ENCODE data around the gene RNU1-4.
"Not testable (repeated sequence)": the region's sequence is repeated elsewhere in the genome, so short reads cannot be mapped to it uniquely, and the experiment has no call there.

Gene RNU1-4

GRCh38 chr1:16740047-16740964 lies at the start of gene RNU1-4:
Gene RNU1-4, plus strand, starts transcription at chr1:16740516.
- H3K36me3 ChIP-seq (ENCODE audit: insufficient read depth, low read length); H3K27me3 ChIP-seq (ENCODE audit: insufficient read depth, low read length); H3K4me1 ChIP-seq (ENCODE audit: insufficient read depth, low read length); H3K9me3 ChIP-seq (ENCODE audit: low read length); H2AFZ ChIP-seq (ENCODE audit: low read depth, low read length); H3K4me3 ChIP-seq (ENCODE audit: low read length): not testable (repeated sequence)

- not testable (repeated sequence) for H3K36me3 ChIP-seq (ENCODE audit: insufficient read depth, low read length); H3K4me3 ChIP-seq (ENCODE audit: low read length); H2AFZ ChIP-seq (ENCODE audit: low read depth, low read length); H3K27me3 ChIP-seq (ENCODE audit: insufficient read depth, low read length); H3K4me1 ChIP-seq (ENCODE audit: insufficient read depth, low read length); H3K9me3 ChIP-seq (ENCODE audit: low read length)
Measured at GRCh38 chr1:16690971-16691682, 49.2 kb upstream of the RNU1-4 start.

GRCh38 chr1:16692283-16692682 lies 48.0 kb upstream of the RNU1-4 start:
- not testable (repeated sequence) for H3K9me3 ChIP-seq (ENCODE audit: low read length); H3K27me3 ChIP-seq (ENCODE audit: insufficient read depth, low read length); H3K4me1 ChIP-seq (ENCODE audit: insufficient read depth, low read length); H2AFZ ChIP-seq (ENCODE audit: low read depth, low read length); H3K36me3 ChIP-seq (ENCODE audit: insufficient read depth, low read length); H3K4me3 ChIP-seq (ENCODE audit: low read length)

GRCh38 chr1:16692717-16693448 lies 47.4 kb upstream of the RNU1-4 start:
- not testable (repeated sequence) for H2AFZ ChIP-seq (ENCODE audit: low read depth, low read length); H3K9me3 ChIP-seq (ENCODE audit: low read length); H3K4me3 ChIP-seq (ENCODE audit: low read length)

GRCh38 chr1:16693449-16694307 lies 46.6 kb upstream of the RNU1-4 start:
- not testable (repeated sequence) for H3K4me3 ChIP-seq (ENCODE audit: low read length); H3K4me1 ChIP-seq (ENCODE audit: insufficient read depth, low read length); H2AFZ ChIP-seq (ENCODE audit: low read depth, low read length); H3K9me3 ChIP-seq (ENCODE audit: low read length); H3K27me3 ChIP-seq (ENCODE audit: insufficient read depth, low read length); H3K36me3 ChIP-seq (ENCODE audit: insufficient read depth, low read length)

More at GRCh38 chr1:16692717-16693448, 47.4 kb upstream of the RNU1-4 start:
- not testable (repeated sequence) for H3K4me1 ChIP-seq (ENCODE audit: insufficient read depth, low read length); H3K27me3 ChIP-seq (ENCODE audit: insufficient read depth, low read length); H3K36me3 ChIP-seq (ENCODE audit: insufficient read depth, low read length)

- not testable (repeated sequence) for H3K4me1 ChIP-seq (ENCODE audit: insufficient read depth, low read length); H3K27me3 ChIP-seq (ENCODE audit: insufficient read depth, low read length); H2AFZ ChIP-seq (ENCODE audit: low read depth, low read length); H3K9me3 ChIP-seq (ENCODE audit: low read length); H3K4me3 ChIP-seq (ENCODE audit: low read length); H3K36me3 ChIP-seq (ENCODE audit: insufficient read depth, low read length)
Measured at GRCh38 chr1:16694308-16694702, 46.0 kb upstream of the RNU1-4 start.

- H3K4me1 ChIP-seq (ENCODE audit: insufficient read depth, low read length); H2AFZ ChIP-seq (ENCODE audit: low read depth, low read length); H3K4me3 ChIP-seq (ENCODE audit: low read length); H3K27me3 ChIP-seq (ENCODE audit: insufficient read depth, low read length); H3K36me3 ChIP-seq (ENCODE audit: insufficient read depth, low read length); H3K9me3 ChIP-seq (ENCODE audit: low read length): not testable (repeated sequence)
Measured at GRCh38 chr1:16696507-16697150, 43.7 kb upstream of the RNU1-4 start.

- H3K4me1 ChIP-seq (ENCODE audit: insufficient read depth, low read length); H3K4me3 ChIP-seq (ENCODE audit: low read length); H3K9me3 ChIP-seq (ENCODE audit: low read length); H3K36me3 ChIP-seq (ENCODE audit: insufficient read depth, low read length); H2AFZ ChIP-seq (ENCODE audit: low read depth, low read length); H3K27me3 ChIP-seq (ENCODE audit: insufficient read depth, low read length): not testable (repeated sequence)
Measured at GRCh38 chr1:16697152-16697551, 43.2 kb upstream of the RNU1-4 start.

- H3K9me3 ChIP-seq (ENCODE audit: low read length); H3K27me3 ChIP-seq (ENCODE audit: insufficient read depth, low read length); H3K36me3 ChIP-seq (ENCODE audit: insufficient read depth, low read length); H3K4me3 ChIP-seq (ENCODE audit: low read length); H3K4me1 ChIP-seq (ENCODE audit: insufficient read depth, low read length); H2AFZ ChIP-seq (ENCODE audit: low read depth, low read length): not testable (repeated sequence)
Measured at GRCh38 chr1:16699440-16699839, 40.9 kb upstream of the RNU1-4 start.

- not testable (repeated sequence) for H3K36me3 ChIP-seq (ENCODE audit: insufficient read depth, low read length); H2AFZ ChIP-seq (ENCODE audit: low read depth, low read length); H3K9me3 ChIP-seq (ENCODE audit: low read length); H3K27me3 ChIP-seq (ENCODE audit: insufficient read depth, low read length); H3K4me1 ChIP-seq (ENCODE audit: insufficient read depth, low read length); H3K4me3 ChIP-seq (ENCODE audit: low read length)
Measured at GRCh38 chr1:16700138-16700895, 40.0 kb upstream of the RNU1-4 start.

- H3K9me3 ChIP-seq (ENCODE audit: low read length); H3K36me3 ChIP-seq (ENCODE audit: insufficient read depth, low read length); H3K4me3 ChIP-seq (ENCODE audit: low read length); H3K27me3 ChIP-seq (ENCODE audit: insufficient read depth, low read length); H3K4me1 ChIP-seq (ENCODE audit: insufficient read depth, low read length); H2AFZ ChIP-seq (ENCODE audit: low read depth, low read length): not testable (repeated sequence)
Measured at GRCh38 chr1:16701189-16701588, 39.1 kb upstream of the RNU1-4 start.

- not testable (repeated sequence) for H3K36me3 ChIP-seq (ENCODE audit: insufficient read depth, low read length); H3K4me3 ChIP-seq (ENCODE audit: low read length); H3K9me3 ChIP-seq (ENCODE audit: low read length); H2AFZ ChIP-seq (ENCODE audit: low read depth, low read length); H3K27me3 ChIP-seq (ENCODE audit: insufficient read depth, low read length); H3K4me1 ChIP-seq (ENCODE audit: insufficient read depth, low read length)
Measured at GRCh38 chr1:16702280-16702679, 38.0 kb upstream of the RNU1-4 start.
